Spleen (tissue), 7 donors: Measurements from ENCODE around the gene TAB2.

Experiments
- CTCF ChIP-seq, 11 experiments: fragments of 200-600 bp in 7 of 11; fragments of 450-650 bp in 4 of 11; sonication (generic) in 4 of 11; IDR thresholded peaks in 8 of 11; conservative IDR thresholded peaks in 3 of 11; 1 replicate in 7 of 11; 2 replicates in 4 of 11; pipeline versions ENCODE4 v1.4.0 to v1.8.0; 2016 to 2021; ENCODE audit warnings: antibody characterized with exemption in 11 of 11, inconsistent platforms in 4 of 11, mild to moderate bottlenecking in 1 of 11
- POLR2A ChIP-seq, 3 donors: fragments of 450-650 bp; IDR thresholded peaks; one replicate each; pipeline ENCODE4 v1.5.1; 2017; ENCODE audit warnings: antibody characterized with exemption in 3 of 3, mild to moderate bottlenecking in 1 of 3
- POLR2AphosphoS5 ChIP-seq, 3 donors: sonication (generic); formaldehyde crosslinking; IDR thresholded peaks; one replicate each; pipeline ENCODE4 v1.5.1; 2017; ENCODE audit warnings: antibody characterized with exemption in 3 of 3
- donor health status: DM: no; HTN: no; CAD: no; lungs with moderate emphysema.
- donor health status: DM: no; HTN: no; CAD: no.
- donor health status: DM: no; HTN: no; CAD: no.

DNA sequence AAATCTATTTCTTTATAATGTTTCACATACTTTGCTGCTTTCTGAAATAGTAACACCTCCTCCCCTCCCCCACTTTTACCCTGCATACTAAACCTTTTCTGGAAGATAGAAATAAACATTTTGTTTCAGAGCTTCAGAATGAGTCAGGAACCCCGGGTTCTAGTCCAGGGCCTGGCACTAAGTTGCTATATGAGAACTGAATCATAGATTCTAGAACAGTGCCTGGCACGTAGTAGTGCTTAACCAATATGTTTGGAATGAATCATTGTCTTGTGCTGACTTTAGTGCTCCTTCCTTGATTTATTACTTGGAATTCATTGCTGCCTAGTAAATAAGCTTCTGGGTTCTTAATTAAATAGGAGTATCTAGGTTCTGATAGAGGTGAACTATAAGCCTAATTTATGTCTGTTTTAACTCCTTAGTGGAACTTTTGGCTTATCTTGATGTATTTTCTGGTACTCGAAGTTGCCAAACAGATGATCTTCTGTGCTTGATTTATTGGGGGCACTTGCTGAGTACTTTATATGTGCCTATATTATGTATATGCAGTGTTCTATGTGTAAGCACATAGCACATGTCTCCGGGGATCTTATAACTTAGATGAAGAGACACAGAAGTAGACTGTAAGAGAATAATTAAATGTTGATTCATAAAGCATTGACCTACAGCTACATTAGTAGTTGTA is 18.6 kb downstream of the TAB2 start:
- no peak for TF ChIP-seq CTCF (IDR thresholded peaks at IDR 0.05 in 8 of 11, conservative IDR thresholded peaks at IDR 0.05 in 3 of 11)
- no peak for TF ChIP-seq POLR2A (IDR thresholded peaks at IDR 0.05)
- no peak for TF ChIP-seq POLR2AphosphoS5 (IDR thresholded peaks at IDR 0.05)
